B cell (primary cell): Measurements from ENCODE around the gene UNC13A.

Experiments
- EZH2 ChIP-seq: IDR thresholded peaks from 2 replicates; pipeline ENCODE4 v1.6.1; 2012; ENCODE audit warnings: borderline replicate concordance, low read depth, mild to moderate bottlenecking, moderate library complexity, low read length; ENCODE audit not compliant: insufficient read depth, poor library complexity, severe bottlenecking
- TF ChIP-seq, protein P1 (sequence below): fragments of 200-600 bp; IDR thresholded peaks from one replicate; pipeline ENCODE4 v1.8.0; 2022; ENCODE audit warnings: antibody characterized with exemption, mild to moderate bottlenecking

GRCh38 chr19:17557466-17557865 lies 130.7 kb downstream of the UNC13A start:
- TF ChIP-seq, protein P1, sequence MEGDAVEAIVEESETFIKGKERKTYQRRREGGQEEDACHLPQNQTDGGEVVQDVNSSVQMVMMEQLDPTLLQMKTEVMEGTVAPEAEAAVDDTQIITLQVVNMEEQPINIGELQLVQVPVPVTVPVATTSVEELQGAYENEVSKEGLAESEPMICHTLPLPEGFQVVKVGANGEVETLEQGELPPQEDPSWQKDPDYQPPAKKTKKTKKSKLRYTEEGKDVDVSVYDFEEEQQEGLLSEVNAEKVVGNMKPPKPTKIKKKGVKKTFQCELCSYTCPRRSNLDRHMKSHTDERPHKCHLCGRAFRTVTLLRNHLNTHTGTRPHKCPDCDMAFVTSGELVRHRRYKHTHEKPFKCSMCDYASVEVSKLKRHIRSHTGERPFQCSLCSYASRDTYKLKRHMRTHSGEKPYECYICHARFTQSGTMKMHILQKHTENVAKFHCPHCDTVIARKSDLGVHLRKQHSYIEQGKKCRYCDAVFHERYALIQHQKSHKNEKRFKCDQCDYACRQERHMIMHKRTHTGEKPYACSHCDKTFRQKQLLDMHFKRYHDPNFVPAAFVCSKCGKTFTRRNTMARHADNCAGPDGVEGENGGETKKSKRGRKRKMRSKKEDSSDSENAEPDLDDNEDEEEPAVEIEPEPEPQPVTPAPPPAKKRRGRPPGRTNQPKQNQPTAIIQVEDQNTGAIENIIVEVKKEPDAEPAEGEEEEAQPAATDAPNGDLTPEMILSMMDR, result no peak
- no peak for TF ChIP-seq EZH2
